GM12892 (cell line): Measurements from ENCODE around the gene OTULIN.

Experiments
- POLR2A ChIP-seq: IDR thresholded peaks from 2 replicates; pipeline ENCODE4 v1.6.1; 2011; ENCODE audit warnings: low read depth, low read length, control low read depth
- POLR2AphosphoS5 ChIP-seq: IDR thresholded peaks from 2 replicates; pipeline ENCODE4 v1.6.1; 2011; ENCODE audit warnings: low read depth, low read length, control low read depth

DNA sequence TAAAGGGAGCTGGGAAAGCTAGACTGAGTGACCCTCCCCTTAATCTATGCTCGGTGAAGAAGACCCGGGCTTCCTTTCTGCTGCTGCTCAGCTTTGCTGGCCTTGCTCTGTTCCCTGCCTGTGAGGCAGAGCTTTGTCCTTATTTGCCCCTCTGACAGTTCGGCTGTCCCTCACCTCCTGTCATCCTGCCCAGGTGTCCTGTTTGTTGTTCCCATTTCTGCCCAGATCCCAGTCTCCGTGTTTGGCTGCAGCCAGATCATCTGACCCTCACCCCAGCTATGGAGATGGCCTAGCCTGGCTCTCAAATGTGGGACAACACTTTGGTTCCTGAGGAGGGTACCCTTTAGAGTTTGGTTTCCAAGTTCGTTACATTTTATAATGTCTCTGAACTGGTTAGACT lies 20.2 kb downstream of the OTULIN start:
- TF ChIP-seq POLR2A (no peak), POLR2AphosphoS5 (no peak)
